Aorta (tissue), 5 donors: Measurements from ENCODE around the gene ELF5. TPM values are rescaled to one million over a fixed set of nuclear protein-coding genes. Genes with fewer than 3 reads are reported as not detected.
A peak's percentile ranks its signal among the peaks of the same experiment; 100 is the strongest.

Experiments
- ATAC-seq: fragments of 200-7000 bp; cut with Tn5 transposase; one replicate; pipeline ENCODE4 v1.9.1; 2022; ENCODE audit warnings: moderate library complexity; ENCODE audit not compliant: low FRiP score
- DNase-seq, 2 donors: peaks; one replicate each; pipeline ENCODE4 v3.0.0-alpha.2; 2020
- H3K27ac ChIP-seq, 2 donors: one replicate each; pipeline ENCODE4 v1.5.1; 2013; ENCODE audit warnings: low read length in 2 of 2, mild to moderate bottlenecking in 2 of 2, moderate library complexity in 2 of 2, control low read depth in 1 of 2, inconsistent platforms in 1 of 2, low read depth in 1 of 2
- H3K27me3 ChIP-seq, 2 donors: one replicate each; pipeline ENCODE4 v1.6.1; 2013; ENCODE audit warnings: control low read depth in 1 of 2, low read length in 1 of 2, mild to moderate bottlenecking in 1 of 2, moderate library complexity in 1 of 2; ENCODE audit not compliant: insufficient read depth in 2 of 2, control insufficient read depth in 1 of 2
- H3K36me3 ChIP-seq, 2 donors: one replicate each; pipeline ENCODE4 v1.6.1; 2013; ENCODE audit warnings: control low read depth in 1 of 2, low read length in 1 of 2, mild to moderate bottlenecking in 1 of 2; ENCODE audit not compliant: insufficient read depth in 2 of 2, control insufficient read depth in 1 of 2
- H3K4me1 ChIP-seq, 2 donors: one replicate each; pipeline ENCODE4 v1.6.1; 2013; ENCODE audit warnings: low read length in 2 of 2, control low read depth in 1 of 2, mild to moderate bottlenecking in 1 of 2, moderate library complexity in 1 of 2; ENCODE audit not compliant: insufficient read depth in 2 of 2, control insufficient read depth in 1 of 2
- H3K4me3 ChIP-seq, 2 donors: one replicate each; pipeline ENCODE4 v1.5.1; 2013; ENCODE audit warnings: low read length in 2 of 2, control low read depth in 1 of 2, mild to moderate bottlenecking in 1 of 2
- H3K9me3 ChIP-seq: one replicate; pipeline ENCODE4 v1.6.1; 2013; ENCODE audit warnings: mild to moderate bottlenecking, low read length; ENCODE audit not compliant: control insufficient read depth
- WGBS, 2 donors: extraction: QIAGEN DNeasy Blood & Tissue Kit; methylation state at CpG; one replicate each; pipeline ENCODE4 v1.1.7; 2013; 5-methylcytosine and 5-hydroxymethylcytosine counted together
- intact Hi-C, 2 donors: fragments of 100-400 bp; cut with DNase I; formaldehyde crosslinking; loops; one replicate each; pipeline versions ENCODE4 v1.14.2 to v1.15.0; 2022
- long read RNA-seq, 2 donors: library from polyadenylated mRNA; unstranded; transcript quantifications; one replicate each; pipeline ENCODE4 v2.0.0, GENCODE V29; 2020 to 2021
- polyA plus RNA-seq, 2 donors: library from polyadenylated mRNA; stranded (reverse); fragments of 200-250 nt; gene quantifications; one replicate each; pipeline ENCODE4 v1.2.3, GENCODE V29; 2013
- total RNA-seq, 2 donors: library from RNA; stranded (reverse); fragmentation: NEBNext Ultra II Directional; extraction: Animal tissue kit (Norgen Biotek cat#: 25700); gene quantifications; one replicate each; pipeline ENCODE4 v1.2.1, GENCODE V29; 2021
- donor health status: healthy with polysubstance abuse.
- donor health status: Bipolar disorder and iron deficiency.
- donor health status: DM: no; HTN: no; CAD: no.
- donor health status: DM: no; HTN: no; CAD: no.
- donor health status: DM: yes; HTN: yes; CAD: no.

ELF5 gene
- not detected for total RNA-seq
- polyA plus RNA-seq = not detected
- long read RNA-seq, donor 1 = 0 reads
- long read RNA-seq, donor 2 = 0 reads

GRCh38 chr11:34513682-34514449 lies at the start of gene ELF5:
TSS of gene ELF5 (minus strand) at chr11:34513794. CDS start at chr11:34505749, 8,045 bp downstream.
- Histone ChIP-seq H3K36me3 (no peaks in the 10 kb centered on the region), H3K9me3 (no peaks in the 10 kb centered on the region), H3K4me1 (no peaks in the 10 kb centered on the region), H3K27me3 (no peaks in the 10 kb centered on the region), H3K27ac (no peak within 1 kb of the TSS), H3K4me3 (no peak within 1 kb of the TSS)
- ATAC-seq (no peak), DNase-seq (no peak)
- WGBS, 2 donors = 63 to 78% methylated on average over 17 of the region's 17 CpGs
- intact Hi-C loops = no loop called here

- H3K27me3 ChIP-seq = no peaks in the 10 kb centered on the region
- DNase-seq (no peak), ATAC-seq (no peak)
- H3K27ac ChIP-seq = no peak overlapping the region
- WGBS, 2 donors = 64 to 65% methylated on average over 2 of the region's 2 CpGs
- H3K4me1 ChIP-seq = no peaks in the 10 kb centered on the region
- H3K4me3 ChIP-seq = no peak overlapping the region
- intact Hi-C loops = no loop called here
- no peaks in the 10 kb centered on the region for H3K36me3 ChIP-seq
- no peaks in the 10 kb centered on the region for H3K9me3 ChIP-seq
These were observed 49.4 kb upstream of the ELF5 start for GRCh38 chr11:34562976-34563375.

GRCh38 chr11:34560511-34560910 lies 46.9 kb upstream of the ELF5 start:
- DNase-seq = no peak
- ATAC-seq = no peak
- H3K9me3 ChIP-seq = no peaks in the 10 kb centered on the region
- H3K4me3 ChIP-seq = no peak overlapping the region
- H3K4me1 ChIP-seq = no peaks in the 10 kb centered on the region
- H3K27ac ChIP-seq = no peak overlapping the region
- H3K36me3 ChIP-seq = no peaks in the 10 kb centered on the region
- whole genome bisulfite sequencing, 2 donors = 60 to 65% methylated on average over 4 of the region's 4 CpGs
- intact Hi-C loops = no loop called here
- H3K27me3 ChIP-seq = no peaks in the 10 kb centered on the region

GRCh38 chr11:34558673-34559072 lies 45.1 kb upstream of the ELF5 start:
- 61 to 62% methylated on average over 4 of the region's 4 CpGs for WGBS, 2 donors
- intact Hi-C loops = no loop called here
- H3K36me3 ChIP-seq = no peaks in the 10 kb centered on the region
- DNase-seq (no peak), ATAC-seq (no peak)
- H3K27ac ChIP-seq = no peak overlapping the region
- no peaks in the 10 kb centered on the region for H3K9me3 ChIP-seq
- H3K4me1 ChIP-seq = no peaks in the 10 kb centered on the region
- H3K4me3 ChIP-seq = no peak overlapping the region
- H3K27me3 ChIP-seq = no peaks in the 10 kb centered on the region

GRCh38 chr11:34558211-34558610 lies 44.6 kb upstream of the ELF5 start:
- Histone ChIP-seq H3K27ac (no peak overlapping the region), H3K27me3 (no peaks in the 10 kb centered on the region), H3K36me3 (no peaks in the 10 kb centered on the region), H3K9me3 (no peaks in the 10 kb centered on the region), H3K4me3 (no peak overlapping the region), H3K4me1 (no peaks in the 10 kb centered on the region)
- no peak for DNase-seq
- 27 to 29% methylated on average over 1 of the region's 1 CpG for WGBS, 2 donors
- no peak for ATAC-seq
- intact Hi-C loops = no loop called here

GRCh38 chr11:34552270-34552669 lies 38.7 kb upstream of the ELF5 start:
- Histone ChIP-seq H3K36me3 (no peaks in the 10 kb centered on the region), H3K4me3 (no peak overlapping the region), H3K27ac (no peak overlapping the region), H3K4me1 (no peaks in the 10 kb centered on the region), H3K27me3 (peaks cover 0 to 4% of the 10 kb centered on the region in 2 donors), H3K9me3 (no peaks in the 10 kb centered on the region)
- WGBS, 2 donors = 58 to 71% methylated on average over 3 of the region's 3 CpGs
- DNase-seq = peak in 1 of 2 donors; percentile 46
- ATAC-seq = no peak
- intact Hi-C loops = no loop called here

- ATAC-seq = no peak
- no peaks in the 10 kb centered on the region for H3K9me3 ChIP-seq
- H3K27ac ChIP-seq = no peak overlapping the region
- peaks cover 0 to 4% of the 10 kb centered on the region in 2 donors for H3K27me3 ChIP-seq
- no peaks in the 10 kb centered on the region for H3K36me3 ChIP-seq
- no peaks in the 10 kb centered on the region for H3K4me1 ChIP-seq
- no peak overlapping the region for H3K4me3 ChIP-seq
- intact Hi-C loops = no loop called here
- no peak for DNase-seq
- WGBS, 2 donors = 21 to 22% methylated on average over 5 of the region's 5 CpGs
These were observed 35.7 kb upstream of the ELF5 start for GRCh38 chr11:34549271-34549670.

- Histone ChIP-seq H3K27ac (no peak overlapping the region), H3K27me3 (peaks cover 0 to 4% of the 10 kb centered on the region in 2 donors), H3K36me3 (no peaks in the 10 kb centered on the region), H3K9me3 (no peaks in the 10 kb centered on the region), H3K4me1 (no peaks in the 10 kb centered on the region), H3K4me3 (no peak overlapping the region)
- ATAC-seq (no peak), DNase-seq (no peak)
- 82 to 89% methylated on average over 4 of the region's 4 CpGs for WGBS, 2 donors
- intact Hi-C loops = no loop called here
These were observed 34.7 kb upstream of the ELF5 start for GRCh38 chr11:34548278-34548677.

GRCh38 chr11:34546511-34547209 lies 33.1 kb upstream of the ELF5 start:
- H3K4me1 ChIP-seq = no peaks in the 10 kb centered on the region
- WGBS, 2 donors = 64 to 65% methylated on average over 6 of the region's 6 CpGs
- intact Hi-C loops = no loop called here

More at GRCh38 chr11:34546511-34547209, 33.1 kb upstream of the ELF5 start:
- Histone ChIP-seq H3K36me3 (no peaks in the 10 kb centered on the region), H3K9me3 (no peaks in the 10 kb centered on the region), H3K4me3 (no peak overlapping the region), H3K27me3 (peaks cover 0 to 2% of the 10 kb centered on the region in 2 donors), H3K27ac (no peak overlapping the region)
- no peak for ATAC-seq
- DNase-seq = no peak
